K562 (cell line): Measurements from ENCODE around the gene ACYP2. TPM values are rescaled to one million over a fixed set of nuclear protein-coding genes. Genes with fewer than 3 reads are reported as not detected.

Experiments
- ARNT ChIP-seq, 2 experiments: fragments of 450-650 bp; IDR thresholded peaks; 2 replicates each; pipeline ENCODE4 v1.6.1; 2016; ENCODE audit warnings: mild to moderate bottlenecking in 1 of 2
- BCOR ChIP-seq: fragments of 450-650 bp; IDR thresholded peaks from 2 replicates; pipeline ENCODE4 v1.6.1; 2016
- C11orf30 ChIP-seq: fragments of 450-650 bp; IDR thresholded peaks from 2 replicates; pipeline ENCODE4 v1.6.1; 2016; ENCODE audit warnings: low read depth, mild to moderate bottlenecking
- CBX3 ChIP-seq, 2 experiments: IDR thresholded peaks; 1 replicate in 1 of 2; 2 replicates in 1 of 2; pipeline ENCODE4 v1.6.1; 2012; ENCODE audit warnings: inconsistent platforms in 2 of 2, low read length in 2 of 2, borderline replicate concordance in 1 of 2, control low read depth in 1 of 2
- ELF1 ChIP-seq: fragments of 200-800 bp; sonication (Bioruptor generic); IDR thresholded peaks from 2 replicates; pipeline ENCODE4 v1.6.1; 2016; ENCODE audit warnings: missing genetic modification characterization, missing compliant biosample characterization
- ELF2 ChIP-seq: fragments of 250-450 bp; sonication (Bioruptor Pico); IDR thresholded peaks from 2 replicates; pipeline ENCODE4 v1.5.0; 2021; ENCODE audit warnings: mild to moderate bottlenecking
- HNRNPLL ChIP-seq: fragments of 200-400 bp; formaldehyde crosslinking; IDR thresholded peaks from 2 replicates; pipeline ENCODE4 v1.6.1; 2017; ENCODE audit warnings: low read length, low read depth, mild to moderate bottlenecking; ENCODE audit not compliant: poor library complexity, severe bottlenecking
- L3MBTL2 ChIP-seq: fragments of 450-650 bp; IDR thresholded peaks from 2 replicates; pipeline ENCODE4 v1.6.1; 2016; ENCODE audit warnings: mild to moderate bottlenecking, moderate library complexity
- NFRKB ChIP-seq: fragments of 450-650 bp; IDR thresholded peaks from 2 replicates; pipeline ENCODE4 v1.6.1; 2016; ENCODE audit warnings: low read depth
- NFYB ChIP-seq: IDR thresholded peaks from 2 replicates; pipeline ENCODE4 v1.6.1; 2011; ENCODE audit warnings: mild to moderate bottlenecking, moderate library complexity; ENCODE audit not compliant: insufficient read length; ENCODE audit errors: extremely low read depth
- NUFIP1 ChIP-seq: fragments of 450-650 bp; IDR thresholded peaks from 2 replicates; pipeline ENCODE4 v1.6.1; 2018; ENCODE audit not compliant: partially characterized antibody
- POLR2AphosphoS2 ChIP-seq: IDR thresholded peaks from 2 replicates; pipeline ENCODE4 v1.6.1; 2012; ENCODE audit warnings: low read length, improper control_type of control experiment
- POLR2H ChIP-seq: IDR thresholded peaks from 2 replicates; pipeline ENCODE4 v1.6.1; 2016; ENCODE audit warnings: missing genetic modification characterization, low read depth, mild to moderate bottlenecking, control low read depth, missing compliant biosample characterization, moderate library complexity
- RB1 ChIP-seq: fragments of 450-650 bp; IDR thresholded peaks from 2 replicates; pipeline ENCODE4 v1.6.1; 2017; ENCODE audit warnings: low read depth, mild to moderate bottlenecking
- SIN3A ChIP-seq, 2 experiments: fragments of 150-350 bp in 1 of 2; IDR thresholded peaks; 2 replicates each; pipeline ENCODE4 v1.6.1; 2011 to 2016; ENCODE audit warnings: borderline replicate concordance in 2 of 2, low read depth in 2 of 2, low read length in 2 of 2, mild to moderate bottlenecking in 2 of 2, moderate library complexity in 2 of 2; ENCODE audit not compliant: control insufficient read depth in 1 of 2
- SRF ChIP-seq, 2 experiments: fragments of 250-450, 450-650 bp in 1 of 2; sonication (Bioruptor Pico) in 1 of 2; sonication (generic) in 1 of 2; formaldehyde crosslinking; IDR thresholded peaks; 2 replicates each; pipeline versions ENCODE4 v1.5.0 to v1.5.1; 2020 to 2022; ENCODE audit warnings: mild to moderate bottlenecking in 1 of 2, missing genetic modification reagents in 1 of 2
- STAT5A ChIP-seq: IDR thresholded peaks from 2 replicates; pipeline ENCODE4 v1.6.1; 2012; ENCODE audit warnings: low read length, inconsistent platforms, borderline replicate concordance
- TAF1 ChIP-seq: IDR thresholded peaks from 2 replicates; pipeline ENCODE4 v1.6.1; 2011; ENCODE audit warnings: mild to moderate bottlenecking, low read length, moderate library complexity; ENCODE audit not compliant: insufficient read depth, control insufficient read depth, severe bottlenecking; ENCODE audit errors: extremely low read depth
- VEZF1 ChIP-seq: fragments of 200-800 bp; sonication (Bioruptor generic); IDR thresholded peaks from 2 replicates; pipeline ENCODE4 v1.6.1; 2017; ENCODE audit warnings: missing genetic modification characterization, missing compliant biosample characterization
- ZHX1 ChIP-seq: fragments of 150-350 bp; conservative IDR thresholded peaks from 2 replicates; pipeline ENCODE4 v1.6.1; 2014; ENCODE audit warnings: low read length
- ZKSCAN8 ChIP-seq: fragments of 200-800 bp; sonication (Bioruptor generic); IDR thresholded peaks from 2 replicates; pipeline ENCODE4 v1.6.1; 2016; ENCODE audit warnings: missing genetic modification characterization, missing compliant biosample characterization
- ZNF124 ChIP-seq: sonication (generic); formaldehyde crosslinking; IDR thresholded peaks from 2 replicates; pipeline ENCODE4 v1.8.1; 2022; ENCODE audit warnings: missing genetic modification reagents
- ZNF583 ChIP-seq: fragments of 250-450 bp; sonication (Bioruptor Pico); IDR thresholded peaks from 2 replicates; pipeline ENCODE4 v1.4.0; 2020
- ZNF586 ChIP-seq: fragments of 450-650 bp; formaldehyde crosslinking; conservative IDR thresholded peaks from 2 replicates; pipeline ENCODE4 v1.4.0; 2020; ENCODE audit warnings: mild to moderate bottlenecking, moderate library complexity
- polyA plus RNA-seq, 8 experiments: library from polyadenylated mRNA; depleted of rRNA in 4 of 8; stranded (reverse) in 5 of 8; unstranded in 3 of 8; fragments of >200 nt; fragmentation: Nextera tagmentation in 2 of 8; fragmentation: Illumina TruSeq in 1 of 8; extraction: Ambion mirVana in 2 of 8; extraction: Trizol in 1 of 8; gene quantifications; 2 replicates each; pipeline versions ENCODE4 v1.2.1 to v1.2.3, GENCODE V29; 2011 to 2014; ENCODE audit warnings: inconsistent platforms in 1 of 8, missing spikeins in 1 of 8
- total RNA-seq, 7 experiments: library from RNA; depleted of rRNA in 6 of 7; stranded (reverse); fragments of >200 nt in 6 of 7; fragmentation: Illumina TruSeq in 2 of 7; extraction: Trizol in 2 of 7; gene quantifications; 2 replicates each; pipeline versions ENCODE4 v1.2.1 to v1.2.3, GENCODE V29; 2011 to 2021; ENCODE audit warnings: low replicate concordance in 1 of 7

ACYP2 gene
- total and polyA plus RNA-seq, 9 of the 15 experiments (the other 6 are each of a cell fraction or from before 2014, with no cell fraction given): 1.0 to 4.1 (median 2.0) TPM

DNA sequence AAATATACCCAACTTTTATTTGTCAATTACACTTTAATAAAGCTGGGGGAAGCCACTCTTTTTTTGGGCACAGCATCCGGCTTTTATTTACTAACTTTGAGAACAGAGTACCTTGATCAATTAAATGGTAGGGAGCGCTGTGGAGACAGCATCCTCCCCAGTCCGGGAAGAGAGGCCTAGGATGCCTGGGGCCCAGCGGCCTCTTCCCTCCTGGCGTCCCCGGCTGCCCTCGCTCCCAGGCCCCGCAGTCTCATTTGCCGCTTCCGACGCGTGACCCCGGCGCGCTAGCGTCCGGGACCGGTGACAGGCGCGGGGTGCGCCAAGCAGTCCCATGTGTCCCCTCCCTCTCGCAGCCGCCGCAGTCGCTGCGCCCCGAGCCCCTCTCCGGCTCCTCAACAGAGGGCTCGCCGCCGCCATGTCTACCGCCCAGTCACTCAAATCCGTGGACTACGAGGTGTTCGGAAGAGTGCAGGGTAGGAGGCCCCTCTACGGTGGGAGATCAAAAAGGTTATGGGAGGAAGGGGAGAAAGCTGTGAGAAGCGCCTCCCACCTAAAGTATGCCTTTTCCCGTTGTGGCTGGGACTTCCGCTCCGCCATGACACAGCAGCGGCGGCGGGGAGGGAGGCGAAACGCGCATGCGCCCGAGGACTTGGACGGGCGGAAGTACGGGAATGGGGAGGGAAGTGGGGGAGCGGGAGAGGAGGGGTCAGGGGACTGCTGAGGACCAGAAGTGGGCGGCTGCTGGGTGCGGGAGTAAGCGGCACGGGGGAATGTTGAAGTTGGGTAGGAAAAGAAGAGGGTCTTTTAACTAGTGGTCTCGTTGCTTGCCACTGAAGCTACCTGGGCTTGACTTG lies at the start of gene ACYP2 (continued):
- peak; percentile 89 for TF ChIP-seq VEZF1 (CRISPR knock-in tag)
- TF ChIP-seq NFRKB: peak; percentile 95
- TF ChIP-seq ELF1: peak; percentile 97
- peak; percentile 81 for TF ChIP-seq TAF1
- no peak for TF ChIP-seq NFYB
- peak; percentile 79 for TF ChIP-seq ELF2 (CRISPR knock-in tag)
- peak; percentile 92 for TF ChIP-seq HNRNPLL
- peak in 1 of 2 experiments; percentile 72; a peak in 1 of 4 replicates for TF ChIP-seq SIN3A (IDR thresholded peaks at IDR 0.05; ENCODE audit: borderline replicate concordance in 2 of 2, control insufficient read depth in 1 of 2, low read depth in 2 of 2, low read length in 2 of 2)
- peak in 1 of 2 experiments; percentile 49; a peak in 1 of 4 replicates for TF ChIP-seq ARNT (IDR thresholded peaks at IDR 0.05)
- TF ChIP-seq ZKSCAN8 (CRISPR knock-in tag): peak; percentile 24; the same call in 1 of the 2 replicates
- peak in 1 of 2 experiments; percentile 54; a peak in 1 of 3 replicates for TF ChIP-seq CBX3 (IDR thresholded peaks at IDR 0.05; ENCODE audit: borderline replicate concordance in 1 of 2, low read length in 2 of 2)
- TF ChIP-seq RB1: peak; percentile 62
- no peak for TF ChIP-seq NUFIP1
- TF ChIP-seq C11orf30: peak; percentile 97
- TF ChIP-seq ZNF586: no peak
- no peak for TF ChIP-seq ZNF124 (CRISPR knock-in tag)
- peak; percentile 88 for TF ChIP-seq L3MBTL2
- peak; percentile 63; the same call in 1 of the 2 replicates for TF ChIP-seq POLR2AphosphoS2
- TF ChIP-seq POLR2H (tag): peak; percentile 91
- TF ChIP-seq ZHX1: peak; percentile 49; the same call in 1 of the 2 replicates
- TF ChIP-seq BCOR: no peak
- peak; percentile 48 to 92; a peak in 3 of 4 replicates for TF ChIP-seq SRF (CRISPR knock-in tag; IDR thresholded peaks at IDR 0.05)
- TF ChIP-seq ZNF583 (CRISPR knock-in tag): 0 out of 2 replicates have a peak, but pooled peaks have one; percentile 30
- no peak for TF ChIP-seq STAT5A
